G401 (cell line): ENCODE measurements around the gene MYH9. TPM values are rescaled to one million over a fixed set of nuclear protein-coding genes. Genes with fewer than 3 reads are reported as not detected.

Experiments used
- DNase-seq: peaks from one replicate; pipeline ENCODE4 v3.0.0-alpha.2; 2015; ENCODE audit warnings: low spot score
- in situ Hi-C: cut with HindIII; loops from 2 replicates; pipeline ENCODE4 v1.10.0; 2016; ENCODE audit warnings: low sequenced_read_pairs, mixed read lengths
- total RNA-seq: library from RNA; depleted of rRNA; stranded (reverse); fragments of >200 nt; shearing (Covaris generic); gene quantifications from 2 replicates; pipeline ENCODE4 v1.2.3, GENCODE V29; 2014

The MYH9 gene
- total RNA-seq, 1 experiment from 2014 or later: 185 TPM

DNA sequence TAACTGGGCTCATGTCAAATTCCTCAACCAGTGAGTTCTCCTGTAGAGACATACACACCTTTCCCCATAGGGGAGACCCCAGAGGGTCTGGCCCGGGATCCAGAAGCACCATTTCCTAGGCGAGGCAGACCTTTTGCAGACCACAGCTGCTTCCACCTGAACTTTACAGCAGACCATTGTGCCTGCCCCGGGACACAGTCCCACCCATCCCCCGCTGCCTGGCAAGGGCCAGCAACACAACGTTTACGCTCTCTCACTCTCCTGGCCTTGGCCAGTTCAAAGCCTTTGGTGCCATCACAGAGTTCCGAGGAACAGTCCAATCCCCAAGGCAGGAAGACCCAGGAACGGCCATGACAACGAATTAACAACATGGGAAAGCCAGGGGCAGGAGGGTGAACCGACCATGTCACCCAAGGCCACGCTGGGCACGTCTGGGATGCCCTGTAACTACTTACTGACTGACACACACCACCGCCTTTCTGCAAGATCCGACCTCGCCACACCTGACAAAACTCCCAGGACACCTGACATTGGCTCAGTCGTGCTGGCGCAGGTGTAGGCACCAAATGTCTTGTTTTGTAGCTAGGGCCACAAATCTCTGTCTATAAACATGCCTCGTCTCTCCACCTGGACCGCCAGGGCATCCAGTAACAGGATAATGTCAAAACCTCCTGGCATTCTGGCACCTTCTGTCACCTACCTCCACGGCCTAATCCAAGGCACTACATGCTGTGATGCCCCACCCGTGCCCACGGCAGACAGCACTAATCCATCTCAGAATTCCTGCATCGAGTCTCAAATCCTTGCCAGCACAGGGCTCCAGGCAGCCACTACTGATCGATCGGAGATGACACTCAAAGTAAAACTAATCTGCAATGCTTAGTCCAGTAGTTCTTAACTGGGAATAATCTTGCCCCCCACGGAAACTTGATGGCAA, 51.3 kb downstream of the MYH9 start:
- DNase-seq: peak; percentile 80
- in situ Hi-C loops: no loop called here

DNA sequence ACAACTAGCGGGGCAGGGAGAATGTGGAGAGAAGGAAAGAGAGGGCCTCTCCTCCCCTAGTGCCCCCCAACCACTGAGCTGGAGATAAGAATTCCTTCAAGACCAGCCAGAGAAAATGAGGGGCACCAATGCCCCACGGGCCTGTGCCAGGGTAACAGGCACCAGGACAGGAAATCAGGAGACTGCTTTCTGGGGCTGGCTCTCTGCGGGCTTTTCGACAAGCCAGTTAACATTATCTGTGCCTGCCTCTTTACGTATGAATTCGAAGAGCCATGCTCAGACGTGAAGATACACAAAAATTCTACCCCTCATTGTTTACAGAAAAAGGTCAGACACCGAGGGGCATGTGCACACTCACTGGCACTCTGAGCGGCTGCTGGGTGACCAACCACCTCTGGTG, 52.1 kb downstream of the MYH9 start:
- in situ Hi-C loops: no loop called here

GRCh38 chr22:36334821-36335603, 52.8 kb downstream of the MYH9 start:
- in situ Hi-C loops: no loop called here

More for the DNA sequence above, 52.1 kb downstream of the MYH9 start:
- DNase-seq: no peak

DNA sequence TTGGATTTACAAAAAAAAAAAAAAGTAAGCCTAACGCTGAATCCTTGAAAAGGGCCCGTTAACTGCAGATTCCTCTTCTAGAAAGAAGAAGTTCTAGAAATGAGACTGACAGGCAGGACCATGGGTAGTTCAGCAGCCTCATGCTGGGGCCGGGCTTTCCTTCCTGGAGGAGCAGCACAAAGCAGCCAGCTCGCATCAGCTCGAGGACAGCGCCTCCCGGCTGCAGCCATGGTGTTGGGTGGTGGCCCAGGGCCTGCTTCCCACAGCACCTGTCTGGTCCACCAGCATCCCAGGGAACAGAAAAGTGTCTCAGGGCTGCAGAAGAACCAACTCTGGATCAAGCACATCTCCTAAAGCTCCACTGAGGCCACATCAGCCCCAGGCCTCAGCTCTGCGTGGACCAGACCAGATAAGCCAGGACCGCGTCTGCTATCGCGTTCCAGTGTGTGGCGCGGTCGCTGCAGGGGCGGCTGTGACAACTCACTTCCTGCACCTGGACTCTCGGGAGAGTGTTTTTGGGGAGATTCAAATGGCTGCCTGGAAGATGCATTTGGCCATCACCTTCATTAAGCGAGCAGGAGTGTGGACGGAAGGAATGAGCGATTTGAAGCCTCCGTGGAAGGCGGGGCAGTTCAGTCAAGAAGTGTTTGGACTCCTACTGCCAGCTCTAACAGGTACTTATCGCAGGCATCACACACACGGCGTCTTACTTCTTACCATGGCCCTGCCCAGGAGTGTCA, 53.5 kb downstream of the MYH9 start:
- no peak for DNase-seq
- in situ Hi-C loops: no loop called here

More at GRCh38 chr22:36334821-36335603, 52.8 kb downstream of the MYH9 start:
- peak; percentile 75 for DNase-seq

GRCh38 chr22:36333644-36334043, 54.1 kb downstream of the MYH9 start:
- DNase-seq: no peak
- in situ Hi-C loops: no loop called here

DNA sequence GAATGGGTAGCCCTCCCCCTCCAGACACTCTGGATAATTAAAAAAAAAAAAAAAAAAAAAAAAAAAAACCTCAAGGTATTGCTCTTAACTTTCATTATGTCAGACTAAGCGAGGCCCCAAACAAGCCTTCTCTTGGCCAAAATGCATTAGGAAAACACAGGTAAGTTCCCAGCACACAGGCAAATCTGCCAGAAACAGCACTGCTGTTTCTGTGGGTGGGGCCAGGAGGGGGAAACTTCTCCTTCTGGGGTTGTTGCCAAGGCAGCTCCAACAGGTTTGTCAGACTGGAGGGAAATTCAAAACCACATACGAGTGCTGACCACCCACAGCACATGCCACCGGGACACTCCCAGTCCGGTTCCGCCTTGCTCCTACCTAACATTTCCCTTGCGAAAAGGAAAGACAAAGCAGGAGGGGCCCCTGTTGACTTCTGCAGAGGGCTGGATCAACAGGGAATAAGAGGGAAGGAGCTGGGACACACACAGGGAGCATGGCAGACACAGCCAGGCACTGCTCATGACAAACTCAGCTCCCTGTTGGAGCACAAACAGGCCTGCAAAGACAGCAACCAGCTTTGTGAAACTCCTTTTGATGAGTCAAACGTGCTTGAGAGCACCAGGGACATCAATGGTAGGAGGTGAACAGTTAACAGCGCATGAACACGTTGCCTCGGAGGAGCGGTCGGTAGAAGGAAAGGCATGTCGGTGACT, 55.0 kb downstream of the MYH9 start:
- no peak for DNase-seq
- in situ Hi-C loops: no loop called here

- peak; percentile 71 for DNase-seq
- in situ Hi-C loops: no loop called here
These were observed 55.7 kb downstream of the MYH9 start for GRCh38 chr22:36331912-36332622.

- peak; percentile 46 for DNase-seq
- in situ Hi-C loops: no loop called here
These were observed 56.4 kb downstream of the MYH9 start for GRCh38 chr22:36331306-36331911.

GRCh38 chr22:36330655-36331305, 57.0 kb downstream of the MYH9 start:
- peak; percentile 45 for DNase-seq
- in situ Hi-C loops: no loop called here

- DNase-seq: no peak
- in situ Hi-C loops: no loop called here
These were observed 57.6 kb downstream of the MYH9 start for GRCh38 chr22:36330127-36330526.

- in situ Hi-C loops: no loop called here
- peak; percentile 78 for DNase-seq
These were observed 58.3 kb downstream of the MYH9 start for GRCh38 chr22:36329254-36330078.

GRCh38 chr22:36328635-36329253, 59.0 kb downstream of the MYH9 start:
- in situ Hi-C loops: no loop called here

DNA sequence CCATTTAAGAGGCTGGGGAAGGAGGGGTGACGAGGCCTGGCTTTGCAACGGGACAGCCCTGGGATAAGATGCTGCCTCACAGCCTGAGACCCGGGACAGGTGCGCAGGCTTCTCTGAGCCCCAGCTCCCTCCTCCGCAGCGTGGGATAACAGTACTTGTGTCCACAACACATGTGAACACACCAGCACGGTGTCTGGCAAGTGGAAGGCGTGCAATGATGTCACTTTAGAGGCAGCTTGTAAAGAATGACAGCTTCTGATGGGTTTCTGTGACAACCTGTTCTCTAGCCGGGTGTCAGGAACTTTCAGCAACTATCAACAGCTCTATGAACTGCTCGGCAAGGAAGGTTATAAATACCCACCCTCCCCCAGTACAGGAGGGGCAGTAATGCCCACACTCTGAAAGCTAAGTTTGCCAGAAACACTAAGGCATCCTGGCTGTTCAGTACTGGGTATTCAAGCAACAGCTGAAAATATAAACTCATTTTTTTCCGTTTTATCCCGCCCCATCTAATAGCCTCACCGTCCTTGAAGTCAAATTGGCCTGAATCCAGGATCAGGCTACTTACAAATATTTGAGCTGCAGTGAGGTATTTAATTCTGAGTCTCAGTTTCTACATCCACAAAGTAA, 59.7 kb downstream of the MYH9 start:
- no peak for DNase-seq
- in situ Hi-C loops: no loop called here

More at GRCh38 chr22:36328635-36329253, 59.0 kb downstream of the MYH9 start:
- no peak for DNase-seq

- in situ Hi-C loops: no loop called here
- DNase-seq: no peak
These were observed 61.3 kb downstream of the MYH9 start for GRCh38 chr22:36326178-36327161.
